Adrenal gland (tissue), 5 donors: ENCODE data around the gene DCAF17.

ENCODE experiments used
- POLR2A ChIP-seq, 2 donors: fragments of 450-650 bp; IDR thresholded peaks; one replicate each; pipeline ENCODE4 v1.6.1; 2017; ENCODE audit warnings: antibody characterized with exemption in 2 of 2, mild to moderate bottlenecking in 2 of 2, moderate library complexity in 1 of 2
- TF ChIP-seq, protein P1 (sequence below), 6 experiments: fragments of 450-650 bp in 4 of 6; fragments of 200-600 bp in 2 of 6; sonication (generic) in 1 of 6; IDR thresholded peaks; 1 replicate in 5 of 6; 2 replicates in 1 of 6; pipeline versions ENCODE4 v1.5.1 to v1.8.0; 2016 to 2021; ENCODE audit warnings: antibody characterized with exemption in 6 of 6, mild to moderate bottlenecking in 2 of 6, moderate library complexity in 1 of 6
- donor health status: DM: no; HTN: no; CAD: no.

DNA sequence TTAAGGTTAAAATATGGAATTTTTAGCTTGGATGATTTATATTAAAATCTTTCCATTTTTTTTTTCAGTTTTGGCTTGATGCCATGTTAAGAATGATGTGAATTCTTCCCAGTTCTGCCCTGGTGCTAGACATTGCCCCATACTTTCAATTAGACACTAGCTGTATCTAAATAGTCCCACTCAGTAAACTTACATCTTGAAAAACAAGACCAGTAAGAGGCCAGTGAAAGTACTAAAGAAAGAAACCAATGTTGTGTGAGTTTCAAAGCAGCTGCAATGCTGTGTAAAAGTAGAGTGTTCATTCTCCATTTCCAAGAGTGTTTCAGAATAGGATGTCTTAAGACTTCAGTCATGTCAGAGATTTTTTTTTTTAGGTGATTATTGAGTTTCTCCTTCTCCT lies 48.3 kb downstream of the DCAF17 start:
- TF ChIP-seq POLR2A (IDR thresholded peaks at IDR 0.05) = no peak
- TF ChIP-seq, protein P1, sequence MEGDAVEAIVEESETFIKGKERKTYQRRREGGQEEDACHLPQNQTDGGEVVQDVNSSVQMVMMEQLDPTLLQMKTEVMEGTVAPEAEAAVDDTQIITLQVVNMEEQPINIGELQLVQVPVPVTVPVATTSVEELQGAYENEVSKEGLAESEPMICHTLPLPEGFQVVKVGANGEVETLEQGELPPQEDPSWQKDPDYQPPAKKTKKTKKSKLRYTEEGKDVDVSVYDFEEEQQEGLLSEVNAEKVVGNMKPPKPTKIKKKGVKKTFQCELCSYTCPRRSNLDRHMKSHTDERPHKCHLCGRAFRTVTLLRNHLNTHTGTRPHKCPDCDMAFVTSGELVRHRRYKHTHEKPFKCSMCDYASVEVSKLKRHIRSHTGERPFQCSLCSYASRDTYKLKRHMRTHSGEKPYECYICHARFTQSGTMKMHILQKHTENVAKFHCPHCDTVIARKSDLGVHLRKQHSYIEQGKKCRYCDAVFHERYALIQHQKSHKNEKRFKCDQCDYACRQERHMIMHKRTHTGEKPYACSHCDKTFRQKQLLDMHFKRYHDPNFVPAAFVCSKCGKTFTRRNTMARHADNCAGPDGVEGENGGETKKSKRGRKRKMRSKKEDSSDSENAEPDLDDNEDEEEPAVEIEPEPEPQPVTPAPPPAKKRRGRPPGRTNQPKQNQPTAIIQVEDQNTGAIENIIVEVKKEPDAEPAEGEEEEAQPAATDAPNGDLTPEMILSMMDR (IDR thresholded peaks at IDR 0.05) = no peak
